Psoas muscle (tissue), 8 donors: ENCODE results near the gene KRT13. TPM values are rescaled to one million over a fixed set of nuclear protein-coding genes. Genes with fewer than 3 reads are reported as not detected.

Source experiments
- ATAC-seq, 4 donors: fragments of 200-7000 bp; cut with Tn5 transposase; one replicate each; pipeline ENCODE4 v1.9.1; 2020; ENCODE audit warnings: moderate library complexity in 3 of 4, mild to moderate bottlenecking in 2 of 4
- DNase-seq, 2 donors: peaks; one replicate each; pipeline ENCODE4 v3.0.0-alpha.2; 2020
- H3K27ac ChIP-seq: fragments of 200-600 bp; one replicate; pipeline ENCODE4 v1.8.0; 2022
- H3K27me3 ChIP-seq, 3 donors: fragments of 200-600 bp in 1 of 3; one replicate each; pipeline versions ENCODE4 v1.6.1 to v1.8.0; 2013 to 2022; ENCODE audit warnings: low read length in 2 of 3, mild to moderate bottlenecking in 2 of 3, moderate library complexity in 1 of 3; ENCODE audit not compliant: insufficient read depth in 3 of 3
- H3K36me3 ChIP-seq, 2 donors: fragments of 200-600 bp in 1 of 2; one replicate each; pipeline versions ENCODE4 v1.6.1 to v1.8.0; 2013 to 2022; ENCODE audit warnings: low read depth in 1 of 2, mild to moderate bottlenecking in 1 of 2, moderate library complexity in 1 of 2; ENCODE audit not compliant: insufficient read depth in 1 of 2
- H3K4me1 ChIP-seq: fragments of 200-600 bp; one replicate; pipeline ENCODE4 v1.8.0; 2022
- H3K4me3 ChIP-seq: fragments of 200-600 bp; one replicate; pipeline ENCODE4 v1.8.0; 2022; ENCODE audit warnings: mild to moderate bottlenecking
- H3K9me3 ChIP-seq: fragments of 200-600 bp; one replicate; pipeline ENCODE4 v1.8.0; 2022
- CTCF ChIP-seq: fragments of 200-600 bp; IDR thresholded peaks from one replicate; pipeline ENCODE4 v1.8.0; 2022; ENCODE audit warnings: antibody characterized with exemption
- WGBS, 3 donors: extraction: QIAGEN DNeasy Blood & Tissue Kit; methylation state at CpG; one replicate each; pipeline versions ENCODE4 v1.1.6 to v1.1.7; 2013; 5-methylcytosine and 5-hydroxymethylcytosine counted together
- intact Hi-C, 2 donors: fragments of 100-400 bp; cut with DNase I; formaldehyde crosslinking; loops; one replicate each; pipeline versions ENCODE4 v1.11.0 to v1.14.2; 2022
- polyA plus RNA-seq, 3 donors: library from polyadenylated mRNA; stranded (reverse); fragments of 200-250 nt; gene quantifications; one replicate each; pipeline ENCODE4 v1.2.3, GENCODE V29; 2013
- total RNA-seq, 4 donors: library from RNA; stranded (reverse); fragmentation: NEBNext Ultra II Directional in 2 of 4; extraction: Animal tissue kit (Norgen Biotek cat#: 25700) in 2 of 4; gene quantifications; one replicate each; pipeline versions ENCODE4 v1.2.1 to v1.2.4, GENCODE V29; 2021 to 2023
- donor health status: healthy with polysubstance abuse.
- donor health status: DM: no; HTN: no; CAD: no; lungs with moderate emphysema.
- donor health status: Bipolar disorder and iron deficiency.
- donor health status: healthy.
- donor health status: DM: yes; HTN: yes; CAD: no.
- donor health status: DM: no; HTN: no; CAD: no.
- donor health status: DM: no; HTN: no; CAD: no.
- donor health status: DM: yes; HTN: yes; CAD: no.

Gene KRT13
- total and polyA plus RNA-seq, 7 donors, result 0.13 to 3.3 (median 2.7) TPM; not detected in 2

- Histone ChIP-seq H3K4me3 (no peak overlapping the region), H3K27ac (no peak overlapping the region), H3K36me3 (no peaks in the 10 kb centered on the region), H3K27me3 (peaks cover 0 to 12% (median 9%) of the 10 kb centered on the region in 3 donors), H3K4me1 (no peaks in the 10 kb centered on the region), H3K9me3 (no peaks in the 10 kb centered on the region)
- WGBS, 3 donors, result 27 to 35% (median 34%) methylated on average over 10 to 11 of the region's 11 CpGs
- peak in 1 of 2 donors; percentile 16 for DNase-seq
- intact Hi-C loops, result no loop called here
- peak in 1 of 4 donors; percentile 53 for ATAC-seq
- no peak for TF ChIP-seq CTCF
Measured at GRCh38 chr17:41519501-41520224, 14.3 kb upstream of the KRT13 start.

- WGBS, 3 donors, result 61 to 64% (median 62%) methylated on average over 8 of the region's 8 CpGs
Measured at GRCh38 chr17:41518789-41519449, 13.5 kb upstream of the KRT13 start, which contains the start of gene KRT15. TSS of gene KRT15 (minus strand) at chr17:41518890. CDS start at chr17:41518827, 63 bp downstream.

DNA sequence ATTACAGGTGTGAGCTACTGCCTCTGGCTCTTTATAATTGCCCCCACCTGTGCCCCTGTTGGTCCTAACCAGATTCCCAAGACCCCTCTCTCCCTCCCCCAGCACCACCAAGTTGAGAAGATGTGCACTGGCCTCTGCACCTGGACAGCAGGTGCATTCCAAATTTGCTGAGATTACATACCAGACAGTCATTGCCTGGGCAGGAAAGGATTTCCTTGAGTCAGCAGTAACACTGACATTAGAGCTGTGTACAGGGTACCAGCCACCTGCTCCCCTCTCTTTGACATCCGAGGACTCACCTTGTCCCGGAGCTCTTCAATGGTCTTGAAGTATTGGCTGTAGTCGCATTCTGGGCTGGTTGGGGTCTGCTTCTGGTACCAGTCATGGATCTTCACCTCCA, 12.6 kb upstream of the KRT13 start:
- no peak for TF ChIP-seq CTCF
- Histone ChIP-seq H3K36me3 (no peaks in the 10 kb centered on the region), H3K27me3 (peaks cover 0 to 10% (median 5%) of the 10 kb centered on the region in 3 donors), H3K4me3 (no peak overlapping the region), H3K27ac (no peak overlapping the region), H3K9me3 (no peaks in the 10 kb centered on the region), H3K4me1 (no peaks in the 10 kb centered on the region)
- 68 to 86% (median 82%) methylated on average over 3 of the region's 3 CpGs for WGBS, 3 donors
- ATAC-seq, result no peak
- intact Hi-C loops, result no loop called here
- no peak for DNase-seq

More at GRCh38 chr17:41518789-41519449, 13.5 kb upstream of the KRT13 start, which contains the start of gene KRT15:
- peaks cover 0 to 12% (median 10%) of the 10 kb centered on the region in 3 donors for H3K27me3 ChIP-seq
- no peak within 1 kb of the TSS for H3K27ac ChIP-seq
- H3K9me3 ChIP-seq, result no peaks in the 10 kb centered on the region
- intact Hi-C loops, result no loop called here
- no peaks in the 10 kb centered on the region for H3K36me3 ChIP-seq
- TF ChIP-seq CTCF, result no peak
- no peaks in the 10 kb centered on the region for H3K4me1 ChIP-seq
- ATAC-seq (no peak), DNase-seq (peak in 1 of 2 donors; percentile 15)
- no peak within 1 kb of the TSS for H3K4me3 ChIP-seq

DNA sequence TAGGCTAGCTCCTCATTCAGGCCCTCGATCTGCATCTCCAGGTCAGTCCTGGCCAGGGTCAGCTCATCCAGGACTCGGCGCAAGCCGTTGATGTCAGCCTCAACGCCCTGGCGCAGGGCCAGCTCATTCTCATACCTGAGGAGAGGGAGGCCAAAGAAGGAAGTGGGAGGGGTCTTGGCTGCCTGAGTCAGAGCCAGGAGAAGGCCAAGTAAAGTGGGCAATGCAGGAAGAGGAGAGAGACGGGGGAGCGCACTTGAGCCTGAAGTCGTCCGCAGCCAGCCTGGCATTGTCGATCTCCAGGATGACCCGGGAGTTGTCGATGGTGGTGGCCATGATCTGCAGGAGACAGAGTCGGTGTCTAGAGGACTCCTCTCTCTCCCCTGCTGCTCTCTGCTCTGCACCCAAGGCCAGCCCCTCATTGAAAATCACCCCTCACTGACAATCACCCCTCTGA, 11.4 kb upstream of the KRT13 start:
- ATAC-seq (no peak), DNase-seq (no peak)
- H3K4me1 ChIP-seq, result no peaks in the 10 kb centered on the region
- peaks cover 0 to 5% (median 4%) of the 10 kb centered on the region in 3 donors for H3K27me3 ChIP-seq
- H3K27ac ChIP-seq, result no peak overlapping the region
- no peak for TF ChIP-seq CTCF
- no peak overlapping the region for H3K4me3 ChIP-seq
- WGBS, 3 donors, result 81 to 86% (median 83%) methylated on average over 14 of the region's 14 CpGs
- H3K9me3 ChIP-seq, result no peaks in the 10 kb centered on the region
- intact Hi-C loops, result no loop called here
- no peaks in the 10 kb centered on the region for H3K36me3 ChIP-seq
